ENCODE measurements around the gene STX16.
A peak's percentile ranks its signal among the peaks of the same experiment; 100 is the strongest.

Gene STX16

DNA sequence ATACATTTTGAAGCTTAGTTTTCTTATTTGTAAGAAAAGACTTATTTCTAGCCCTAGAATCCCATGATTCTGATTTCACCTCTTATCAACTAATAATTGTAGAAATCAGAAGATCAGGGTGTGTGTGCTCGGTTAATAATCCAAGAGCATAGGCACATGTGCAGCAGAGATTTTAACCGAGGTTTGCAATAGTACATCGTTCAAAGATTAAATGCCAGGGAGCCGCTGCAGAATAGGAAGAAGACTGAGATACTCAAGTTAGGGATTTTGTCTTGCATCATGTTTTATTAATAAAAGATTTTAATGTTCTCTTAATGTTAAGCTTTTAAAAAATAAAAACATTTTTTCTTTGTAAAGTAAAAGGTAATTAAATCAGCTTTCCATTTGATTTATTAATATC lies 6.9 kb downstream of the STX16 start:
- Histone ChIP-seq H3K36me3 (ENCODE audit: insufficient read depth, low read length) (peaks cover 27% of the 10 kb centered on the region), H3K4me1 (ENCODE audit: insufficient read depth, low read length) (peaks cover 88% of the 10 kb centered on the region), H3K4me3 (ENCODE audit: low read length) (no peak overlapping the region), H3K27ac (ENCODE audit: low read depth, low read length) (0 out of 2 replicates have a peak overlapping the region, but pooled peaks have one; percentile 8), H3K9me3 (ENCODE audit: insufficient read depth, low read depth, low read length) (no peaks in the 10 kb centered on the region), H3K9ac (ENCODE audit: low read depth, low read length) (no peak overlapping the region), H3K27me3 (ENCODE audit: insufficient read depth, low read length) (no peaks in the 10 kb centered on the region)
- 93% methylated on average over 4 of the region's 4 CpGs for WGBS

DNA sequence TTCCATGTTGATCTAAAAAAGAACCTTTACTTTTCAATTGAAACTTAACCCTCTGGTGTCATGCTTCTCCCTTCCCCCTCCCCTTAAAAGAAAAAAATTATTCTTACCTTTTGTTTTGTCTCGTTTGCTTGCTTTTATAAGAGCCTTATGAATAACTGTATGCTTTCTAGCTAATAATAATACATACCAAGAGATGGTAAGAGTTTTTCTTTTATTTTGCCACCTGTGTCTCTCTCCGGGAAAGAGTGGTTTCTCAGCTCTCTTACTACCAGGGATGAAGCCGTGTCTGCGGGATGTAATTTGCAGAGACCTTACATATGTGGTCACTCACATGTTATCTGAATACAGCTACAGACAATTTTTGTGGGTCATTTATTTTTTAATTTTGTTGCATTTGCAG lies 7.7 kb downstream of the STX16 start:
- Histone ChIP-seq H3K27me3 (ENCODE audit: insufficient read depth, low read length) (no peaks in the 10 kb centered on the region), H3K9ac (ENCODE audit: low read depth, low read length) (no peak overlapping the region), H3K27ac (ENCODE audit: low read depth, low read length) (no peak overlapping the region), H3K36me3 (ENCODE audit: insufficient read depth, low read length) (peaks cover 33% of the 10 kb centered on the region), H3K9me3 (ENCODE audit: insufficient read depth, low read depth, low read length) (no peaks in the 10 kb centered on the region), H3K4me3 (ENCODE audit: low read length) (no peak overlapping the region), H3K4me1 (ENCODE audit: insufficient read depth, low read length) (peaks cover 82% of the 10 kb centered on the region)
- WGBS = 72% methylated on average over 3 of the region's 4 CpGs

DNA sequence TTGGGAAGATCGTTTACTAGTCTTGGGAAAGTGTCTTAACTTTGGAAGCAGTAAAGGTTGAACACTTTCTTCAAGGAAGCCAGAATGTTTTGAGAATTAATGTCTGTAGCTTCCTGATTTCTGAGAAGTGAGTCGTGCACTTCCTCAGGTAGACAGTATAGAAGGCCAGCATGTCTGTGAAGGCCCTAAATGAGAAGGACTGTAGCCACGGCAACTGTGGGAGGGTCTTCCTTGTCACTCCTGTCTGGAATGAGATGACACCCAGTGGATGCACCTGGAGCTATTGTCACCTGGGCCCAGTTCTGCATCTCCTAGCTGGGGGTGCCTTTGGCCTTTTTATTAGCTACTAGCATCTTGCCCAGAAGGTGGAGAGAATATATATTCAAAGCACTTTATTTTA lies 8.8 kb downstream of the STX16 start:
- Histone ChIP-seq H3K4me3 (ENCODE audit: low read length) (no peak overlapping the region), H3K9me3 (ENCODE audit: insufficient read depth, low read depth, low read length) (no peaks in the 10 kb centered on the region), H3K36me3 (ENCODE audit: insufficient read depth, low read length) (peaks cover 35% of the 10 kb centered on the region), H3K27me3 (ENCODE audit: insufficient read depth, low read length) (no peaks in the 10 kb centered on the region), H3K9ac (ENCODE audit: low read depth, low read length) (no peak overlapping the region), H3K4me1 (ENCODE audit: insufficient read depth, low read length) (peaks cover 77% of the 10 kb centered on the region), H3K27ac (ENCODE audit: low read depth, low read length) (no peak overlapping the region)
- WGBS = 77% methylated on average over 3 of the region's 3 CpGs

- Histone ChIP-seq H3K9ac (ENCODE audit: low read depth, low read length) (no peak overlapping the region), H3K9me3 (ENCODE audit: insufficient read depth, low read depth, low read length) (no peaks in the 10 kb centered on the region), H3K4me1 (ENCODE audit: insufficient read depth, low read length) (peaks cover 74% of the 10 kb centered on the region), H3K27me3 (ENCODE audit: insufficient read depth, low read length) (no peaks in the 10 kb centered on the region), H3K4me3 (ENCODE audit: low read length) (no peak overlapping the region), H3K27ac (ENCODE audit: low read depth, low read length) (no peak overlapping the region), H3K36me3 (ENCODE audit: insufficient read depth, low read length) (peaks cover 35% of the 10 kb centered on the region)
- WGBS = 93% methylated on average over 14 of the region's 14 CpGs
Measured at GRCh38 chr20:58660855-58661597, 9.9 kb downstream of the STX16 start.

GRCh38 chr20:58661598-58662473 lies 10.8 kb downstream of the STX16 start:
- Histone ChIP-seq H3K4me3 (ENCODE audit: low read length) (no peak overlapping the region), H3K27ac (ENCODE audit: low read depth, low read length) (no peak overlapping the region), H3K9me3 (ENCODE audit: insufficient read depth, low read depth, low read length) (no peaks in the 10 kb centered on the region), H3K9ac (ENCODE audit: low read depth, low read length) (no peak overlapping the region), H3K27me3 (ENCODE audit: insufficient read depth, low read length) (no peaks in the 10 kb centered on the region), H3K36me3 (ENCODE audit: insufficient read depth, low read length) (peaks cover 35% of the 10 kb centered on the region), H3K4me1 (ENCODE audit: insufficient read depth, low read length) (peaks cover 69% of the 10 kb centered on the region)
- WGBS = 90% methylated on average over 12 of the region's 12 CpGs

- Histone ChIP-seq H3K9ac (ENCODE audit: low read depth, low read length) (no peak overlapping the region), H3K9me3 (ENCODE audit: insufficient read depth, low read depth, low read length) (no peaks in the 10 kb centered on the region), H3K27ac (ENCODE audit: low read depth, low read length) (no peak overlapping the region), H3K36me3 (ENCODE audit: insufficient read depth, low read length) (peaks cover 46% of the 10 kb centered on the region), H3K4me3 (ENCODE audit: low read length) (no peak overlapping the region), H3K4me1 (ENCODE audit: insufficient read depth, low read length) (peaks cover 64% of the 10 kb centered on the region), H3K27me3 (ENCODE audit: insufficient read depth, low read length) (no peaks in the 10 kb centered on the region)
- 100% methylated on average over 1 of the region's 2 CpGs for WGBS
Measured at GRCh38 chr20:58664331-58664730, 13.2 kb downstream of the STX16 start.

- H3K36me3 ChIP-seq (ENCODE audit: insufficient read depth, low read length) = peaks cover 46% of the 10 kb centered on the region
- 94% methylated on average over 5 of the region's 5 CpGs for WGBS
Measured at GRCh38 chr20:58664883-58665282, 13.8 kb downstream of the STX16 start.

GRCh38 chr20:58665606-58666005 lies 14.5 kb downstream of the STX16 start:
- Histone ChIP-seq H3K27ac (ENCODE audit: low read depth, low read length) (no peak overlapping the region), H3K4me1 (ENCODE audit: insufficient read depth, low read length) (peaks cover 62% of the 10 kb centered on the region), H3K9me3 (ENCODE audit: insufficient read depth, low read depth, low read length) (no peaks in the 10 kb centered on the region), H3K36me3 (ENCODE audit: insufficient read depth, low read length) (peaks cover 48% of the 10 kb centered on the region), H3K9ac (ENCODE audit: low read depth, low read length) (no peak overlapping the region), H3K4me3 (ENCODE audit: low read length) (no peak overlapping the region), H3K27me3 (ENCODE audit: insufficient read depth, low read length) (no peaks in the 10 kb centered on the region)
- WGBS = 86% methylated on average over 11 of the region's 11 CpGs

More at GRCh38 chr20:58664883-58665282, 13.8 kb downstream of the STX16 start:
- no peaks in the 10 kb centered on the region for H3K27me3 ChIP-seq (ENCODE audit: insufficient read depth, low read length)
- H3K4me3 ChIP-seq (ENCODE audit: low read length) = no peak overlapping the region
- H3K4me1 ChIP-seq (ENCODE audit: insufficient read depth, low read length) = peaks cover 62% of the 10 kb centered on the region
- H3K9ac ChIP-seq (ENCODE audit: low read depth, low read length) = no peak overlapping the region
- peak overlapping the region; percentile 46; the same call in 1 of the 2 replicates for H3K27ac ChIP-seq (ENCODE audit: low read depth, low read length)
- H3K9me3 ChIP-seq (ENCODE audit: insufficient read depth, low read depth, low read length) = no peaks in the 10 kb centered on the region

DNA sequence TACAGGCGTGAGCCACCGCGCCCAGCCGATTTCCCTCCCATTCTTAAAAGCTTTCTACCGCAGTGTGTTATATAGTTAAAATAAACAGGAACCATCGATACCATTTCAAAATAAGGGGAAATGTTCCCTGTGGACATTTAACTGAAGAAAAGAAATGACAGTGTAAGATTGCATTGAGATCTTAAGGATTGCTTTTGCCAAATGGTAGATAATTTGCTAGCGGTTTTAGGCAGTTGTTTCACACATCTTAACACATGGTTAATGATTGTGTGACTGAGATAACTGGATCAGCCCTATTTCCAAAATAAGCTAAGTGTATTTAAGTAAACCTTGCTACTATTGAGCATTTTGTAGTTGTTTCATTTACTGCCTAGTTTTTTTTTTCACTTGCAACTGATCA lies 15.6 kb downstream of the STX16 start:
- Histone ChIP-seq H3K9me3 (ENCODE audit: insufficient read depth, low read depth, low read length) (no peaks in the 10 kb centered on the region), H3K4me3 (ENCODE audit: low read length) (no peak overlapping the region), H3K27me3 (ENCODE audit: insufficient read depth, low read length) (no peaks in the 10 kb centered on the region), H3K9ac (ENCODE audit: low read depth, low read length) (no peak overlapping the region), H3K27ac (ENCODE audit: low read depth, low read length) (peak overlapping the region; percentile 82), H3K4me1 (ENCODE audit: insufficient read depth, low read length) (peaks cover 62% of the 10 kb centered on the region), H3K36me3 (ENCODE audit: insufficient read depth, low read length) (peaks cover 44% of the 10 kb centered on the region)
- WGBS = 98% methylated on average over 6 of the region's 7 CpGs

DNA sequence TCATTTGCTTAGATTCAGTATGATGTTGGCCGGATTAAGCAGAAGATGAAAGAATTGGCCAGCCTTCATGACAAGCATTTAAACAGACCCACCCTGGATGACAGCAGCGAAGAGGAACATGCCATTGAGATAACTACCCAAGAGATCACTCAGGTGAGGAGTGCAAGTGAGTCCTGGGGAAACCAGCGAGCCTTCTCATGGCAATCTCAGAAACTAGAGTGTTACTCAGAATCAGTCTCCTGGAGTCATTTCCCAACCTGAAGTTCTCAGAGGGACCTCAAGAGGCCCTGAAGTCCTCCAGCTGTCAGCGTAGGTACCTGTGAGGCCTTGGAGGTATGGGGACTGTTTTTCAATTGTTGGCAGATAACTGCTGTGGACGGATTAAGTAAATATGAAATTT lies 16.9 kb downstream of the STX16 start:
- peaks cover 44% of the 10 kb centered on the region for H3K36me3 ChIP-seq (ENCODE audit: insufficient read depth, low read length)
- H3K9me3 ChIP-seq (ENCODE audit: insufficient read depth, low read depth, low read length) = no peaks in the 10 kb centered on the region
- WGBS = 85% methylated on average over 4 of the region's 5 CpGs
- peaks cover 56% of the 10 kb centered on the region for H3K4me1 ChIP-seq (ENCODE audit: insufficient read depth, low read length)
- peak overlapping the region; percentile 82 for H3K27ac ChIP-seq (ENCODE audit: low read depth, low read length)
- no peak overlapping the region for H3K4me3 ChIP-seq (ENCODE audit: low read length)
- no peak overlapping the region for H3K9ac ChIP-seq (ENCODE audit: low read depth, low read length)
- no peaks in the 10 kb centered on the region for H3K27me3 ChIP-seq (ENCODE audit: insufficient read depth, low read length)

DNA sequence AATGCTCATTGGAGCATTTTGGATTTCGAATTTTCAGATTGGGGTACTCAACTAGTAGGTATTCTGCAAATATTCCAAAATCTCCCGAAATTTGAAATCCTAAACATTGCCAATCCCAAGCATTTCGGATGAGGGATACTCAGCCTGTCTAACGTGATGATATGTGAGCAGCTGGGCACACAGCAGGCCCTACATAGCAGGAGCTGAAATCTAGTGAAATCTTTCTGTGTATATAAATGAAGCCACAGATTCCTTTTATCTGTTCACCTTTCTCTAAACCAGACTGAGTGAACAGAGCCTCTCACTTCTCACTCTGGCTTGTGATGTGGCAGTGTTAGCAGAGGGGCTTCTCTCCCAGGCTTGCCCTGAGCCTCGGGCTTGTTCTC lies 17.8 kb downstream of the STX16 start:
- Histone ChIP-seq H3K4me1 (ENCODE audit: insufficient read depth, low read length) (peaks cover 55% of the 10 kb centered on the region), H3K9ac (ENCODE audit: low read depth, low read length) (peak overlapping the region; percentile 84), H3K9me3 (ENCODE audit: insufficient read depth, low read depth, low read length) (no peaks in the 10 kb centered on the region), H3K27ac (ENCODE audit: low read depth, low read length) (peak overlapping the region; percentile 100), H3K27me3 (ENCODE audit: insufficient read depth, low read length) (no peaks in the 10 kb centered on the region), H3K36me3 (ENCODE audit: insufficient read depth, low read length) (peaks cover 46% of the 10 kb centered on the region), H3K4me3 (ENCODE audit: low read length) (0 out of 2 replicates have a peak overlapping the region, but pooled peaks have one; percentile 1)
- 58% methylated on average over 5 of the region's 5 CpGs for WGBS
